SKM-1 (cell line): ENCODE results near the gene UBA1.

Experiments used
- DNase-seq: peaks from one replicate; lab custom pipeline; 2025; ENCODE audit not compliant: unreplicated experiment; lab: John Stamatoyannopoulos, UW

Gene UBA1

DNA sequence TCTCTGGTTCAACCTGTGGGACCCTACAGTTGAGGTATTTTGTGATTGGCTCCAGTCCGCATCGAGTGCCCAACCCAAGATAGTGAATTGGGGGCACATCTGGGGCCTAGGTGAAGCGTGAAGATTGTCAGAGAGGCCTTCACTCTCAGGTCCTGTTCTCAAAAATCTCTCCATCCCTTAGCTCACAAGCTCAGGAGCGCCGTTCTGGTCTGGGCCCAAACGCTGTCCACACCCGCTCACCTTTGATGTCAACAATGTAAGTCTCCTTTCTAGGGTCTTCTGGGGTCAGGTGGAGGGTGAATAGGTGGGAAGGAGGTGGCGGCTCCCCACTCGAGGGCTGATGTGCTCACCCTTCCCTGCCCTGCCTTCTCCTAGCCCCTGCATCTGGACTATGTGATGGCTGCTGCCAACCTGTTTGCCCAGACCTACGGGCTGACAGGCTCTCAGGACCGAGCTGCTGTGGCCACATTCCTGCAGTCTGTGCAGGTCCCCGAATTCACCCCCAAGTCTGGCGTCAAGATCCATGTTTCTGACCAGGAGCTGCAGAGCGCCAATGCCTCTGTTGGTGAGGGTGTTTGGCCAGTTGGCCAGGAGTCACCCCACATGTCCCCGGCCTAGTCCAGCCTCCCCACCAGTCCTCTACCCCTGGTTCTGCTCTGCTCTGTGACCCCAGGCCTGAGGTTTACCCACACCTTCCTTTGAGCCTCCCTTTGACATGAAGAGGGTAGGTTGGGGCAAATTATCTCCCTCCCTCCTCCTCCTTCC lies 17.2 kb downstream of the UBA1 start:
- no peak for DNase-seq

DNA sequence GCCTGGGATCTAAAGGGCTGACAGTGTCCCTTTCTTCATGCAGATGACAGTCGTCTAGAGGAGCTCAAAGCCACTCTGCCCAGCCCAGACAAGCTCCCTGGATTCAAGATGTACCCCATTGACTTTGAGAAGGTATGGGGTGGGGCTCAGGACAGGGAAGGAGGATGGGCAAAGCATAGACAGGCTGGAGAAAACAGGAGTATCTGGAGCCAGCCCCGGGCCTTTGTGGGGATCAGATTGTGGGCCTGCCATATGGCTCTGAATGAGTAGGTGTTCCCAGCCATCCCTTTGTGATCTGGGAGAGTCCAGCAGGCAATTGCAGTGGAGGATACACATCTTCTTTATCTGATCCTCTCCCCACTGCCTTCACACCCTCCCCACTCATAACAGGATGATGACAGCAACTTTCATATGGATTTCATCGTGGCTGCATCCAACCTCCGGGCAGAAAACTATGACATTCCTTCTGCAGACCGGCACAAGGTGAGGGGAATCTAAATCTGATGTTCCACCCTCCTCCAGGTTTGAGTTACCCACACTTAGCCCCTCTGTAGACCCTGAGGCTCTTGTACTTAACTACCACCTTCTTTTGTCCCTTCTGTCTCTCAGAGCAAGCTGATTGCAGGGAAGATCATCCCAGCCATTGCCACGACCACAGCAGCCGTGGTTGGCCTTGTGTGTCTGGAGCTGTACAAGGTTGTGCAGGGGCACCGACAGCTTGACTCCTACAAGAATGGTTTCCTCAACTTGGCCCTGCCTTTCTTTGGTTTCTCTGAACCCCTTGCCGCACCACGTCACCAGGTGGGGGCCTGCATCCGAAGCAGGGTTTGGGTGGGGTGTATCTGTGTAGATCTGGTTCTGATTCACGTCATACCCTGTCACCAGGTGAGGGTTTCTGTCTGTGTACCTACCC lies 19.0 kb downstream of the UBA1 start:
- no peak for DNase-seq

DNA sequence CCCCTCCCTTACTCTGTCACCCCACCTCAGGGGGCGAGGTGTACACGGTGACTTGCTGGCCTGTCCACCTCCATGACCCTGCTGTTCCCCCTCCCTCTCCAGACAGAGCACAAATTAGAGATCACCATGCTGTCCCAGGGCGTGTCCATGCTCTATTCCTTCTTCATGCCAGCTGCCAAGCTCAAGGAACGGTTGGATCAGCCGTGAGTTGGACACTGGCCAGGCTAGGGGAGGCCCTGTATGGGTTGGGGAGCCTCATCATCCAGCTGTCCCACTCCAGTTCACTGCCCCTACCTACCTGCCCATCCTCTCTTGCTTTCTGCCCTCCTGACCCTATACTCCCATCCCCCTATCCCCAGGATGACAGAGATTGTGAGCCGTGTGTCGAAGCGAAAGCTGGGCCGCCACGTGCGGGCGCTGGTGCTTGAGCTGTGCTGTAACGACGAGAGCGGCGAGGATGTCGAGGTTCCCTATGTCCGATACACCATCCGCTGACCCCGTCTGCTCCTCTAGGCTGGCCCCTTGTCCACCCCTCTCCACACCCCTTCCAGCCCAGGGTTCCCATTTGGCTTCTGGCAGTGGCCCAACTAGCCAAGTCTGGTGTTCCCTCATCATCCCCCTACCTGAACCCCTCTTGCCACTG lies 20.9 kb downstream of the UBA1 start:
- DNase-seq: no peak

DNA sequence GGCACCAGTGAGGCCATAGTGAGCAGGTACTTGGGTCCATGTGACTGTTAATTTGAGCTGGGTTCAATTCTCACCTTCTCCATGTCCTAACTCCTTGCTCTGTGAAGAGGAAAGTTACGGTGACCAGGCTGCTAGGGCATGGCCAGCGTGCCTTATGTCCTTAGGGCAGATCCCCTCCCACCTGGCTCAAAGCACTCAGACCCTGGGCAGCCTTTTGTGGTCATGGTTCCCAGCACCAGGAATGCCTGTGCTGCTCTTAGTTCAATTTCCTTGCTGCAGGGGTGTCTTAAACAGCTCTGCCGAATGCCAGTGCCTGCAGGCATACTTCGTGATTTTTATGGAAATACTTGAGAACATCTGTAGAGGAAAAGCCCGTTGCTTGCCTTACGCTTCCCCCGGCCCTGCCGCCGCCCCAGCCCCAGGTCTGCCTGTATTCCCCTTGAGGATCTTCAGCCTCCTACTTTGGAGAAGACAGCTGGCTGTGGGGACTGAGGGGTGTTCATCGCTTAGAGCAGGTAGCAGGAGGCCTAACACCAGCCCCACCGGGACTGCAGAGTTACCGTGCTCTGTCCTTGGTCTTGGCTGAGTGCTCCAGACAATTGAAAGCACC lies 21.8 kb downstream of the UBA1 start:
- DNase-seq: no peak

DNA sequence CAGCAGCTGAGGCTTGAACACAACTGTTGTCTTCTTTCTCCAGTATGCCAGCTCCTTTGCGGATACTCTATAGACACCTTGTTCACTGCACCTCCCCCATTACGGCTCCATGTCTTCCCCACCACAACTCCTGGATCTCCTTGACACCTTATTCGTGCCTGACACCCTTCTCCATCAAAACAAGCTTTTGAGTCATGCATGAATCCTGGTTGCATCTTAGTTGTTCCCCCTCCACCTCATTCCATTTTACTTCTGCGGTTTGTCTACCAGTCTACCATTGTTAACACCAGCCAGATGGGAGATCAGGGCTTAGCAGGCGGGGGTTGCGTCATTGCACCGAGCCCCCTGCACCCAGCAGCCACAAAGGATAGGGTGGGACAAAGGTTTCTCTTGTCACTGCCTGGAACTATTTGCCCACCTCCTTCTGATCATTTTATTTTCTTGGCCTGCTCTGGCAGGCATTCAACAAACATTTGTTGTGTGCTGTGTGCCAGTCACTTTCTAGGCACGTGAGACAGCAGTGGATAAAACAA lies 22.8 kb downstream of the UBA1 start:
- no peak for DNase-seq

DNA sequence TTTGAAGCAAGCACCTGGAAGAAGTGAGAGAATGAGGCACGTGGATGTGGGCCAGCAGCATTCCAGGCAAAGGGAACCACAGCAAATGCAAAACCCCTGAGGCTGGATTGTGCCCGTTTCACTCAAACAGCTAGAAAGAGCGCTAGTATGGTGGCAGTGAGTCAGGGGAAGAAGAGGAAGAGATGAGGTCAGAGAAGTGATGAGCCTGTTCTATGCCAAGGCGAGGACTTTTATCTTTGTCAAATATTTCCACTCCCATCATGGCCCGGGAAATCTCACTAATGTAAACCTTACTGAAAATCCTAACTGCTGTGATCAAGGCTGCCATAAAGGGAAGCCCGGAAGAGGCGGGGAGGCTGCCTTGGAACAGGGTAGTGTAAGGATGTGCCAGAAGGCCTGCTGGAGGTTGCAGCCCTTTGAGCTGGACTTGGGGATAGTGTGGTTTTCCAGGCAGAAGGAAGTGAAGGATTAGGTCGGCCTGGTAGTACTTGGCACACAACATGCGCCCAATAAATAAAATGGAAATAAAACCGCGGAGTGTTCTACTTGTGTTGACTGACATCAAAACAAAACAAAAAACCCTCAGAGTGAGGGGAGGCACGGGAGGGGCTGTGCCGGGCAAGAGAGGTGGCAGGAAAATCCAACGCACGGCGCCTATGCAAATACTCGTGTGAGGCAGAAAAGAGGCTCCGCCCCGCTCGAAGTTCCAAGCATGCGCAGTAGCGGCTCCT lies 23.7 kb downstream of the UBA1 start:
- no peak for DNase-seq

DNA sequence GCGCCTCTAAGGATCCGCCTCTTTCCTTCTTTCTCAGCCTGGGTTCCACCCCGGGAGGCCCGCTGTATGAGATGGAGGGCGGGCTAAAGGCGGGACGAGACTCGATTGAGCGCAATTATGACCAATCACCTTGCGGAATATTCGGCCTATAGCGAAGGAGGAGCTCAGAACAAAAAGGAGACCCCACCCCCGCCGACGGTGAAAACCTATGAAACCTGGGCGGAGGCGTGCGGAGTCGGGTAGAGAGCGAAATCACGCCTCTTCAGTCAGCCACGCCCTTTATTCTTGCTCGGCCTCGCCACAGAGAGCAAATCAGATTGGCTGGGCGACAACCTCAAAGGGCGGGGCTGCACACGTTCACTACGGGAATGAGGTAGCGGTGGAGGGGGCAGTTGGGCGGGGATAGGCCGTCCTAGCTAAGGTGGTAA lies 24.2 kb downstream of the UBA1 start:
- peak; percentile 97 for DNase-seq

DNA sequence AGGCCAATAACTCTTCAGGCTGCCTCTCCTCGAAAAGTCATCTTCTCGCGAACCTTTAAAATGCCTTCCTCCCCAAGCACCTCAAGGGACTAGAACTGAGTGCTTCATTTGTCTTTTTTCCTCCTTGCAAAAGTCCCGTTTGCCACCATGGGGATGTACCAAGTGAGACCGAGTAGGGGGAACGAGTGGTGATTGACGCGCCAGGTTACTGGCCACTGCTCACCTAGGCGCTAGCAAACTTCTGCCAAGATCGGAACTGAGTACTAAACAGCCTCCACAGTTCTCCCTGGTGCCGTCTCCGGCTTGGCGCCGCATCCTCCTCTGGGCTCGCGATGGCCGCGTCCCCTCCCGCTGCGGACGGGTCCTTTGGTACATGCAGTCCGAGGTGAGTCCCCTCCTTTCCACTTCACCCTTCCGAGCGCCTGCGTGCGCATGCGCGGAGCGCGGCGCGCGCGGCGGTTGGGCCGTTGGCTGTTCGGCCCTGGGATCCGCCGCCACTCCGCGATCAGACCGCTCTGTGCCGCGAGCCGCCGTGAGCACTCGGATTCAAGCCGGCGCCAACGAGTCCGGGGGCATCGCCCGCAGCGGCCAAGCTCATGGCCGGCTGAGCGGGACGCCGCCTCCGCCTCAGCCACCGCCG lies 24.8 kb downstream of the UBA1 start, which contains the start of gene CDK16:
TSS of gene CDK16 (plus strand) at position 402 of the 640 bp plus-strand sequence. CDS start 4,877 bp downstream, outside the sequence.
- peak; percentile 46 for DNase-seq

DNA sequence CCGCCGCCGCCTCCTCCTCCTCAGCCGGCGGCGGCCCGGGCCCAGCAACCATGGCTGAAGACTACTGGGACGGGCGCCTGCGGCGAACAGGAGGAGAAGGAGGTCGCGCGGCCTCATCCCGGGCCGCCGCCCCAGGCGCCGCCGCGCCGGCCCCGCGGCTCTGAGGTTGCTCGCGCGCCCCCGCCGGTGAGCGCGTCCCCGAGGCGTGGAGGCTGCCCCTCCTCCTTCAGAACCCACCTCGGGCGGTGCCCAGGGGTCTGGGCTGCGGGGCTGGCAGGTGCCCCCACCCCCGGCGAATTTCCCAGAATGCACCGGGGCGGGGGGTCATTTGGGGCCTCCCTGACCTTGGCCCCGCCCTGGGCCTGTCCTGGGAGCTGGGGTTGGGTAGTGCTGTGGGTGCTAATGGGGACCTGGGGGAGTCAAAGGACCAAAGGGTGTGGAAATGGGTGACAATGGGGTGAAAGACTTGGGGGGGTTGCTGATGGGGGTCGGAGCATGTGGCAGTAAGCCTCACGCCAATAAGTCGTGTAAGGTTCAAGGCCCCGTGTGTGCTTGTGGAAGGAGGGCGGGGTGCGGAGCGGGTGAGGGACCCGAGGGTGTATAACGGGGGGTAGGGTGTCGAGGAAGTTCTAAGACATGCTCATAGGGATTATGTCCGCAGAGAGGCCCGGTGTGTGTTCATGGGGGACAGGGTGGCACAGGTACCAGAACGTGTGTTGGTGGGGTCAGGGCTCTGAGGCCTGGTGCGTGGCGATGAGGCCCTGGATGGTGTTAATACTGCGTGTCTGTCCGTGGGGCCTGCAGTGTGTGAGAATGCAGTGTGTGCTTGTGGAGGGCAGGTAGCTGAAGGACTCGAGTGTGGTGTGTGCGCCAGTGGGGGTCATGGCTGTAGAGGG lies 25.5 kb downstream of the UBA1 start:
- DNase-seq: no peak

DNA sequence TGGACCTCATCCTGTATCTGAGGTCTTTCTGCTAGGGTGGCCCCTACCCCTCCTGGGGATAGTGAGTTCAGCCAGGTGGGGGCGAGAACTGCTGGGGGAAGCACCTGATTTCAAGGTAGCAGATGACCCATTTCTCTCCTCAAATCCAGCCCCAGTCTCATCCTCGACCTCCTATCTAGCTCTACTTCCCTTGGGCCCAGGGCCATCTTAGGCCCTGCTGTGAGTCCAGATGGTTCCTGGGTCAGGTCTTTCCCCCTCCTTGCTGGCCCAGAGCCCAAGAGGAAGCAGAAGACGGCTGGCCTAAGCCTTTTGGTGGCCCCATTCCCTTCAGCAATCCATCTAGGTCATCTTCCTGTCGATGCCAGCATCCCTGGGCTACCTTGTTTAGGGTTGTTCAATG lies 28.1 kb downstream of the UBA1 start:
- no peak for DNase-seq

DNA sequence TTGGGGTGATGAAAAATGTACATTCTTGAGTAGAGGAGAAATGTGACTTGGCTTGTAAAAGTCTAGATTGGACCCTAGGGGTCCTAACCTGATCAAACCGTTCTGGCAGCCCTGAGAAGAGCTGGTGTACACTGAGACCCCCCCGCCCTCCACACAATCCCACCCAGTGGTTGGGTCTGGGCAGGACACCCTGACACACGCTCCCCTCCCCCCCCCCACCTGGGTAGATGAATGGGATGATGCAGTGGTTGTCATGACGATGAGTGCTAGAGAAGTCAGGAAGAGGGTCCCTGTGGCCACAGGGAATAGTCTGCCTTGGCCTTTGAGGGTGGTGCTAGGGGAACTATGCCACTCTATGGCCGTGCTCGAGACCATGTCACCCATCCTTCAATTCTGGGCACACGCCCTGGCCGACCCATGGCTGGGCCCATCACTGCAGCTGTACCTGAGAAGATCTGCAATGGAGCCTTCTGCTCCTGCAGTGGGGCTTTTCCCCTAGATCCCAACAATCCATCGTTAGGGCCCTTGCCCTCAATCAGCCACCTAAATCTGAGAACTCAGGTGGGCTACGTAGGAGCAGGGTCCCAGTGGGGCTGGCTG lies 29.2 kb downstream of the UBA1 start:
- DNase-seq: no peak

DNA sequence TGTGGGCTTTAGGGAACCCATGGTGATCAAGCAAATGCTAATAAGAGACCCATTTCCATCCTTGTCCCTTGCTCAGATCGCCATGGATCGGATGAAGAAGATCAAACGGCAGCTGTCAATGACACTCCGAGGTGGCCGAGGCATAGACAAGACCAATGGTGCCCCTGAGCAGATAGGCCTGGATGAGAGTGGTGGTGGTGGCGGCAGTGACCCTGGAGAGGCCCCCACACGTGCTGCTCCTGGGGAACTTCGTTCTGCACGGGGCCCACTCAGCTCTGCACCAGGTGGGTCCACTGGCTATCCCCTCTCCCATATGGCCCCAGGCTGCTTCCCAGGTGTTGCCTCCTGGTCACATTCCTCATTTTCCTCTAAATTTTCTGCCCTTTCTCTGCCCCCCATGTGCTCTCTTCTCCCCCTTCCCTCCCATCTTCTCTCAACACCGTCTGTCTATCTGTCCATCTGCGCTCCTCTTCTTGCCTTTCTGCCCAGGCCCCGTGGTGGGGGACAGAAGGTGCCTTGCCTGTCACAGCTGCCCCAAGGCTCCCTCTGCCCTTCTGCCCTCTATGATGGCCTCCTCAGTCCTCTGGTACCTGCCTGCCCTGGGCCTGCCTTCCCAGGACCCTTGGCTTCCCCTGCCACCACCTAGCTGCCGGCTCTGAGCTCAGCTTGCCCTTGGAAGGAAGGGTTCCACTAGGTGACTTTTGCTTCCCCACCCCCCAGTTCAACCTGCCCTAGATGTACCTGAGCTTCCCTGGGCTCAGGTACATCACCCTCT lies 30.0 kb downstream of the UBA1 start:
- no peak for DNase-seq

DNA sequence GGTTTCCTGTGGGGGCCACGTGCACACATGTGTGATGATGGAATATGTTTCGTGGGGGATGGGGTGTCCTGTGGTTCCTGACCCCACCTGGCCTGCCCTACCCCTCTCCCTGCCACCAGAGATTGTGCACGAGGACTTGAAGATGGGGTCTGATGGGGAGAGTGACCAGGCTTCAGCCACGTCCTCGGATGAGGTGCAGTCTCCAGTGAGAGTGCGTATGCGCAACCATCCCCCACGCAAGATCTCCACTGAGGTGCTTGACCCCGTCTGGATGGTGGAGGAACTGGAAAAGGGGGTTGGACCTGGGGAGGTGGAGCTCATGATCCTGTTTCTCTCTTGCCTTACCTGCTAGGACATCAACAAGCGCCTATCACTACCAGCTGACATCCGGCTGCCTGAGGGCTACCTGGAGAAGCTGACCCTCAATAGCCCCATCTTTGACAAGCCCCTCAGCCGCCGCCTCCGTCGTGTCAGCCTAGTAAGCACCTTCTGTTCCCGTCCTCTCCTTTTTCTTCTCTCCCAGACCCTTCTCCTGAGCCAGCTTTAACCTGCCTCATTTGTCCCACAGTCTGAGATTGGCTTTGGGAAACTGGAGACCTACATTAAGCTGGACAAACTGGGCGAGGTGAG lies 30.8 kb downstream of the UBA1 start:
- DNase-seq: no peak

DNA sequence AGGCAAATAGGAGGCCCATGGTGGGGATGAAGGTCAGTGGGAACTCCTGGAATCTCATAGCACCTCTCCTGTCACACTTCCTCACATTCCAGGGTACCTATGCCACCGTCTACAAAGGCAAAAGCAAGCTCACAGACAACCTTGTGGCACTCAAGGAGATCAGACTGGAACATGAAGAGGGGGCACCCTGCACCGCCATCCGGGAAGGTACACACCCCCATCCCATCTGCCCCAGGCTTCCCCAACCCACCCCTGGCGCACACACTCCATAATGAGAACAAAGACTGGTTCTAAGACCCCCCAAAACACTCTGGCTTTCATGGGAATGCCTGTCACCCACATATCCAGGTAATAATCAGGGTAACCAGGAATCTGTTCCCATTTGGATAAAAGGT lies 31.3 kb downstream of the UBA1 start:
- no peak for DNase-seq

DNA sequence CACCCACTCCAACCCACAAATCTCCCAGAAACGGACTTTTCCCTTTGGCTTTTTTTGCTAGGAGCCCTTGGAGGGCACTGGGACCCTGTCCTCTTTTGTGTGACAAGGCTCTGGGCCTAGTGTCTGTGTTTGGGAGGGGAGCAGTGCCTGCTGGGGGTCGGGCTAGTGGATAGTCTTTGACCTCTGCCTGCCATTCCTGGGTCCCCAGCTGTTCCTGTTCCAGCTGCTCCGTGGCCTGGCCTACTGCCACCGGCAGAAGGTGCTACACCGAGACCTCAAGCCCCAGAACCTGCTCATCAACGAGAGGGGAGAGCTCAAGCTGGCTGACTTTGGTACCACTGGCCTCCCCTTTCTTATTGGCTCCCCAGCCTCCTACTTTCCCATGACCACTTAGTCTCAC lies 32.4 kb downstream of the UBA1 start:
- no peak for DNase-seq

DNA sequence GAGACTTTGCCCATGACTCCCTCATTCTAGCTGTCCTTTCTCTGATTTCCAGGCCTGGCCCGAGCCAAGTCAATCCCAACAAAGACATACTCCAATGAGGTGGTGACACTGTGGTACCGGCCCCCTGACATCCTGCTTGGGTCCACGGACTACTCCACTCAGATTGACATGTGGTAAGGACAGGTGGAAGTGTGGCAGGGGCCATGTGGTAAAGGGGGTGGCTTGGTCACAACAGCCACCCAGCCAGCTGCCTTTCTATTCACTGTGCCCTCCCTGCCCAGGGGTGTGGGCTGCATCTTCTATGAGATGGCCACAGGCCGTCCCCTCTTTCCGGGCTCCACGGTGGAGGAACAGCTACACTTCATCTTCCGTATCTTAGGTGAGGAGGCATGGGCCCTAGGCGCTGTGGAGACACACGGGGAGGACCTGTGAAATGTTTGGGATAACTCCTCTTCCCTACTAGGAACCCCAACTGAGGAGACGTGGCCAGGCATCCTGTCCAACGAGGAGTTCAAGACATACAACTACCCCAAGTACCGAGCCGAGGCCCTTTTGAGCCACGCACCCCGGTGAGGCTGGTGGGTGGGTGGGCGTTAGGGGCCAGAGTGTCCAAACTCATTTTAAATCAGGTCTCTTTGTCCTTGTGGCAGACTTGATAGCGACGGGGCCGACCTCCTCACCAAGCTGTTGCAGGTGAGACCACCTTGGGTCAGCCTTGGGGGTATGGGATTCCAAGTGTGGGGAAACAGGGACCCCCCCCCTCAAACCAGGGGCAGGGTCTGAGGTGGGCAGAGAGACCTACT lies 33.1 kb downstream of the UBA1 start:
- DNase-seq: no peak

DNA sequence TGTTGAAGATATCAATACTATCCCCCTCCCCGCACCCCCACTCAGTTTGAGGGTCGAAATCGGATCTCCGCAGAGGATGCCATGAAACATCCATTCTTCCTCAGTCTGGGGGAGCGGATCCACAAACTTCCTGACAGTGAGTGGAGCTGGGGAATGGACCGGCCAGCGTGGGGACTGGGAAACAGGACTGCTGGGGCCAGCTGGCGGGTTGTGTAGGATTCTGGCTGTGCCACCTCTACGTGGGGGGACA lies 33.6 kb downstream of the UBA1 start:
- no peak for DNase-seq
